Ovary (tissue), 9 donors: ENCODE data around the gene PDE3A. TPM values are rescaled to one million over a fixed set of nuclear protein-coding genes. Genes with fewer than 3 reads are reported as not detected.

Experiments
- DNase-seq, 5 donors: peaks; one replicate each; pipeline ENCODE4 v3.0.0-alpha.2; 2019 to 2020
- H3K27ac ChIP-seq, 2 donors: fragments of 200-600 bp; one replicate each; pipeline versions ENCODE4 v1.5.1 to v1.8.0; 2019 to 2022
- H3K27me3 ChIP-seq: fragments of 200-600 bp; one replicate; pipeline ENCODE4 v1.8.0; 2022
- H3K36me3 ChIP-seq: fragments of 200-600 bp; sonication (generic); one replicate; pipeline ENCODE4 v1.5.1; 2019
- H3K4me1 ChIP-seq: one replicate; pipeline ENCODE4 v1.8.1; 2013; ENCODE audit warnings: mild to moderate bottlenecking, moderate library complexity; ENCODE audit not compliant: insufficient read depth
- H3K4me3 ChIP-seq: fragments of 200-600 bp; sonication (generic); one replicate; pipeline ENCODE4 v1.5.1; 2017
- H3K9me3 ChIP-seq, 2 donors: fragments of 200-600 bp in 1 of 2; sonication (generic) in 1 of 2; one replicate each; pipeline versions ENCODE4 v1.5.1 to v1.8.1; 2013 to 2019; ENCODE audit warnings: mild to moderate bottlenecking in 1 of 2, moderate library complexity in 1 of 2
- CTCF ChIP-seq, 3 donors: fragments of 450-650 bp in 2 of 3; fragments of 200-600 bp in 1 of 3; IDR thresholded peaks; one replicate each; pipeline versions ENCODE4 v1.5.1 to v1.8.0; 2016 to 2022; ENCODE audit warnings: antibody characterized with exemption in 3 of 3, mild to moderate bottlenecking in 1 of 3
- EP300 ChIP-seq: sonication (generic); formaldehyde crosslinking; IDR thresholded peaks from one replicate; pipeline ENCODE4 v1.6.1; 2017; ENCODE audit warnings: antibody characterized with exemption
- POLR2A ChIP-seq: fragments of 450-650 bp; IDR thresholded peaks from one replicate; pipeline ENCODE4 v1.6.1; 2017; ENCODE audit warnings: antibody characterized with exemption, mild to moderate bottlenecking, moderate library complexity
- WGBS, 3 donors: extraction: QIAGEN DNeasy Blood & Tissue Kit in 1 of 3; methylation state at CpG; one replicate each; pipeline versions ENCODE4 v1.1.5 to v1.1.7; 2013 to 2017; 5-methylcytosine and 5-hydroxymethylcytosine counted together
- intact Hi-C, 4 donors: fragments of 100-400 bp; cut with DNase I; formaldehyde crosslinking; loops; one replicate each; pipeline versions ENCODE4 v1.11.0 to v1.15.1; 2022 to 2023
- polyA plus RNA-seq, 2 donors: library from polyadenylated mRNA; stranded (reverse); fragments of 200-250 nt in 1 of 2; fragments of 350-450 nt in 1 of 2; fragmentation: Illumina TruSeq in 1 of 2; extraction: RNeasy Lipid Tissue Mini Kit (QIAGEN cat#74804) in 1 of 2; gene quantifications; one replicate each; pipeline ENCODE4 v1.2.3, GENCODE V29; 2013 to 2014
- total RNA-seq, 7 donors: library from RNA; depleted of rRNA in 2 of 7; stranded (reverse); fragments of >200 nt in 2 of 7; fragmentation: NEBNext Ultra II Directional in 3 of 7; extraction: Animal tissue kit (Norgen Biotek cat#: 25700) in 3 of 7; gene quantifications; one replicate each; pipeline versions ENCODE4 v1.1.0 to v1.2.4, GENCODE V29; 2016 to 2023
- donor health status: DM: no; HTN: no; CAD: no; lungs with moderate emphysema.
- donor health status: DM: no; HTN: no; CAD: no.
- donor health status: Bipolar disorder and iron deficiency.
- donor health status: DM: yes; HTN: yes; CAD: no.
- donor health status: DM: no; HTN: no; CAD: no.
- donor health status: DM: yes; HTN: yes; CAD: no.

PDE3A gene
- total and polyA plus RNA-seq, 9 donors = 3.7 to 15.2 (median 7.1) TPM

DNA sequence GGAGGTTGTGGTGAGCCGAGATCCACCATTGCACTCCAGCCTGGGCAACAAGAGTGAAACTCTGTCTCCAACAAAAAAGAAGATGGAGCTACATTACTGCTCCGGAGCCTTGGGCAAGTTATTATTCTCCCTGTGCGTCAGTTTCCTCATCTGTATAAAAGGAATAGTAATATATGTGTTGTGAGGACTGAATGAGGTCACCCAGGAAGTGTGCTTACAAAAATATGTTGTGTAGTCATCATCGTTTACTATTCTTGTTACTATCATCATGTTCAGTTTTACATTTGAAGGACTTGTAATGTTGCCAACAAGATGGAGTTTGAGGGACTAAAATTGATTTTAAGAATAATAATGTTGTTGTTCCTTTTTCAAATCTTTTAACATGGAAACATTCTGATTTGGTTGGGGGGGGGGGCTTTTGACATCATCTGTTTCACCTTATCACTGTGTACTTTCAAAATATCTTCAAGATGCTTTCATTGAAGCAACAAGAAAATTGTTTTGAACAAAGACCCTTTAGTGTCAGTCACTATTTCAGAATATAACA, 156.8 kb downstream of the PDE3A start:
- intact Hi-C loops = no loop called here
- Histone ChIP-seq H3K27me3 (no peaks in the 10 kb centered on the region), H3K4me3 (no peak overlapping the region), H3K9me3 (no peaks in the 10 kb centered on the region), H3K27ac (no peak overlapping the region), H3K36me3 (no peaks in the 10 kb centered on the region), H3K4me1 (peaks cover 2% of the 10 kb centered on the region)
- 89 to 94% (median 89%) methylated on average over 4 of the region's 4 CpGs for WGBS, 3 donors
- no peak for DNase-seq
- TF ChIP-seq POLR2A = no peak

GRCh38 chr12:20527417-20528163, 159.3 kb downstream of the PDE3A start:
- no peak overlapping the region for H3K27ac ChIP-seq
- H3K27me3 ChIP-seq = no peaks in the 10 kb centered on the region
- no peaks in the 10 kb centered on the region for H3K36me3 ChIP-seq
- peaks cover 2% of the 10 kb centered on the region for H3K4me1 ChIP-seq
- intact Hi-C loops = no loop called here
- H3K9me3 ChIP-seq = no peaks in the 10 kb centered on the region
- no peak for TF ChIP-seq CTCF (IDR thresholded peaks at IDR 0.05)
- no peak for TF ChIP-seq EP300
- TF ChIP-seq POLR2A = no peak
- WGBS, 3 donors = 28 to 40% (median 31%) methylated on average over 8 of the region's 8 CpGs
- no peak overlapping the region for H3K4me3 ChIP-seq
- no peak for DNase-seq

DNA sequence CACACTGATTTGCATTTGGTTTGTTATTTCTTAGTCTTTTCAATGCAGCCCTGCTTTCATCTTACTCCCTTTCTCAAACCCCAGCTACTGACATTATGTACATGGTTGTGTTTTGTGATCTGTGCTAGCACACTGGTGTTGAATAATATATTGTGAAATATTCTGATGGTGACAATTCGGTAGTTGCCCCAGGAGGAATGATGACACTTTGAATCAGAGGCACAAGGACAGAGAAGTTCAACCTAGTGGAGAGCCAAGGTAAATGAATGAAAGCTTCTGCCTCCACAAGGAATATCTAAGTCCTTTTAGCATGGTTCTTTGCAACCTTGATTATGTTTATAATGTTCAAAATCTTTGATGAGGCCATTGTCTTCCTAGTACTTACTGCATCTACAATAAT, 159.9 kb downstream of the PDE3A start:
- TF ChIP-seq CTCF (IDR thresholded peaks at IDR 0.05) (no peak), POLR2A (no peak)
- Histone ChIP-seq H3K4me3 (no peak overlapping the region), H3K9me3 (no peaks in the 10 kb centered on the region), H3K27ac (no peak overlapping the region), H3K4me1 (peaks cover 2% of the 10 kb centered on the region), H3K36me3 (no peaks in the 10 kb centered on the region), H3K27me3 (no peaks in the 10 kb centered on the region)
- 79 to 92% (median 85%) methylated on average over 1 of the region's 1 CpG for WGBS, 3 donors
- intact Hi-C loops = no loop called here
- no peak for DNase-seq

- Histone ChIP-seq H3K4me3 (no peak overlapping the region), H3K36me3 (no peaks in the 10 kb centered on the region), H3K27me3 (no peaks in the 10 kb centered on the region), H3K4me1 (no peaks in the 10 kb centered on the region), H3K9me3 (no peaks in the 10 kb centered on the region), H3K27ac (no peak overlapping the region)
- intact Hi-C loops = no loop called here
- WGBS, 3 donors = 71 to 74% (median 72%) methylated on average over 4 of the region's 4 CpGs
- no peak for DNase-seq
- TF ChIP-seq EP300 = no peak
- no peak for TF ChIP-seq POLR2A
- no peak for TF ChIP-seq CTCF (IDR thresholded peaks at IDR 0.05)
Observed at GRCh38 chr12:20546267-20546666, 177.9 kb downstream of the PDE3A start.
